SU-DHL-6 (cell line): ENCODE results near the gene BRI3BP.
"Not testable (repeated sequence)": the region's sequence is repeated elsewhere in the genome, so short reads cannot be mapped to it uniquely, and the experiment has no call there.

Experiments
- H2AFZ ChIP-seq: fragments of 200-600 bp; sonication (generic); 2 replicates; pipeline ENCODE4 v1.6.1; 2014; ENCODE audit warnings: low read depth, mild to moderate bottlenecking, moderate library complexity, mixed read lengths, antibody characterized with exemption, low read length; ENCODE audit not compliant: severe bottlenecking
- H3F3A ChIP-seq: fragments of 200-600 bp; shearing (Covaris generic); 2 replicates; pipeline ENCODE4 v1.6.0; 2016; ENCODE audit warnings: antibody characterized with exemption, mild to moderate bottlenecking; ENCODE audit not compliant: insufficient read depth
- H3K27ac ChIP-seq: fragments of 200-600 bp; sonication (generic); 2 replicates; pipeline ENCODE4 v1.5.1; 2016; ENCODE audit warnings: low read depth, mild to moderate bottlenecking, low read length, moderate library complexity, mixed read lengths
- H3K27me3 ChIP-seq: fragments of 200-600 bp; sonication (generic), shearing (Covaris generic); 2 replicates; pipeline ENCODE4 v1.6.0; 2014; ENCODE audit warnings: mild to moderate bottlenecking, low read length
- H3K36me3 ChIP-seq: fragments of 200-600 bp; sonication (generic); 2 replicates; pipeline ENCODE4 v1.6.1; 2014; ENCODE audit warnings: mild to moderate bottlenecking, low read length, mixed read lengths
- H3K4me2 ChIP-seq: fragments of 300-600, 200-600 bp; shearing (Covaris generic), sonication (generic); 2 replicates; pipeline ENCODE4 v1.6.0; 2014; ENCODE audit warnings: low read length, low read depth, mild to moderate bottlenecking; ENCODE audit not compliant: poor library complexity, severe bottlenecking
- H3K4me3 ChIP-seq: fragments of 200-600 bp; sonication (generic); 2 replicates; pipeline ENCODE4 v1.5.1; 2014; ENCODE audit warnings: antibody characterized with exemption, low read length, mild to moderate bottlenecking, mixed read lengths; ENCODE audit not compliant: insufficient read depth, poor library complexity, severe bottlenecking
- H3K79me2 ChIP-seq: fragments of 200-600 bp; sonication (generic); 2 replicates; pipeline ENCODE4 v1.6.1; 2014; ENCODE audit warnings: mild to moderate bottlenecking, low read length, moderate library complexity; ENCODE audit not compliant: insufficient read depth
- H3K9ac ChIP-seq: fragments of 200-600 bp; sonication (generic); 2 replicates; pipeline ENCODE4 v1.7.0; 2014; ENCODE audit warnings: mild to moderate bottlenecking, low read length
- H3K9me2 ChIP-seq: fragments of 200-600 bp; sonication (generic); replicated peaks from 2 replicates; pipeline ENCODE4 v1.6.1; 2014; ENCODE audit warnings: low read length; ENCODE audit not compliant: insufficient read depth
- H3K9me3 ChIP-seq: fragments of 200-600 bp; sonication (generic); 2 replicates; pipeline ENCODE4 v1.6.1; 2014; ENCODE audit warnings: low read length, mixed read lengths; ENCODE audit not compliant: insufficient read depth
- H4K20me1 ChIP-seq: fragments of 200-600 bp; sonication (generic); 2 replicates; pipeline ENCODE4 v1.6.1; 2014; ENCODE audit warnings: low read depth, mild to moderate bottlenecking, antibody characterized with exemption, low read length, moderate library complexity, mixed read lengths
- EZH2phosphoT487 ChIP-seq: fragments of 200-600 bp; sonication (generic), shearing (Covaris generic); conservative IDR thresholded peaks from 2 replicates; pipeline ENCODE4 v1.6.1; 2018; ENCODE audit warnings: mild to moderate bottlenecking, antibody characterized with exemption, low read length, moderate library complexity, mixed read lengths
- TF ChIP-seq, protein P1 (sequence below): fragments of 200-600 bp; sonication (generic); IDR thresholded peaks from one replicate; pipeline ENCODE4 v1.5.1; 2017; ENCODE audit warnings: antibody characterized with exemption, mild to moderate bottlenecking, low read length, moderate library complexity; ENCODE audit not compliant: insufficient read depth, poor library complexity, severe bottlenecking

BRI3BP gene

DNA sequence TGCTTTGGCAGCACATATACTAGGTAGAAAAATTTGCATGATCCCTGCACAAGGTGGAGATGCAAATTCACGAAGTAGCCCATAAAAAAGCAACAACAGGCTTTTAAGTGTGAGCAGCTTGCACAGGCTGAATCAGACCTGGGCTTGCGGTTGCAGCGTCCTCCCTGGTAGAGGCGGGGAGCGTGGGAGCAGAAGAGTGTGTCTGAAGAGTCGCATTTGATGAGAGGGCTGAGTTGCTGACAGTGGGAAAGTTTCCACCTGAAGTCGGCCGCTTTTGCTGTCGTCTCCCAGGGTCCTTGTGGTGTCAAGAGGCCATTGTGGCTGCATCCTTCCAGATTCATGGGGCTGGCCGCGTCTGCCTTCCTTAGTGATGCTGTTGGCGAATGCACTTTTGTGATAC is 78.0 kb downstream of the BRI3BP start:
- Histone ChIP-seq H3K9ac (no peak overlapping the region), H3K9me2 (no peaks in the 10 kb centered on the region), H3K9me3 (no peaks in the 10 kb centered on the region), H3K4me3 (no peak overlapping the region), H3K27ac (no peak overlapping the region), H3K27me3 (no peaks in the 10 kb centered on the region), H2AFZ (no peak overlapping the region), H3F3A (no peaks in the 10 kb centered on the region), H3K4me2 (no peak overlapping the region), H4K20me1 (no peaks in the 10 kb centered on the region), H3K36me3 (no peaks in the 10 kb centered on the region; the same call in 1 of the 2 replicates), H3K79me2 (no peaks in the 10 kb centered on the region; the same call in 1 of the 2 replicates)
- no peak for TF ChIP-seq EZH2phosphoT487
- TF ChIP-seq, protein P1, sequence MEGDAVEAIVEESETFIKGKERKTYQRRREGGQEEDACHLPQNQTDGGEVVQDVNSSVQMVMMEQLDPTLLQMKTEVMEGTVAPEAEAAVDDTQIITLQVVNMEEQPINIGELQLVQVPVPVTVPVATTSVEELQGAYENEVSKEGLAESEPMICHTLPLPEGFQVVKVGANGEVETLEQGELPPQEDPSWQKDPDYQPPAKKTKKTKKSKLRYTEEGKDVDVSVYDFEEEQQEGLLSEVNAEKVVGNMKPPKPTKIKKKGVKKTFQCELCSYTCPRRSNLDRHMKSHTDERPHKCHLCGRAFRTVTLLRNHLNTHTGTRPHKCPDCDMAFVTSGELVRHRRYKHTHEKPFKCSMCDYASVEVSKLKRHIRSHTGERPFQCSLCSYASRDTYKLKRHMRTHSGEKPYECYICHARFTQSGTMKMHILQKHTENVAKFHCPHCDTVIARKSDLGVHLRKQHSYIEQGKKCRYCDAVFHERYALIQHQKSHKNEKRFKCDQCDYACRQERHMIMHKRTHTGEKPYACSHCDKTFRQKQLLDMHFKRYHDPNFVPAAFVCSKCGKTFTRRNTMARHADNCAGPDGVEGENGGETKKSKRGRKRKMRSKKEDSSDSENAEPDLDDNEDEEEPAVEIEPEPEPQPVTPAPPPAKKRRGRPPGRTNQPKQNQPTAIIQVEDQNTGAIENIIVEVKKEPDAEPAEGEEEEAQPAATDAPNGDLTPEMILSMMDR: no peak

DNA sequence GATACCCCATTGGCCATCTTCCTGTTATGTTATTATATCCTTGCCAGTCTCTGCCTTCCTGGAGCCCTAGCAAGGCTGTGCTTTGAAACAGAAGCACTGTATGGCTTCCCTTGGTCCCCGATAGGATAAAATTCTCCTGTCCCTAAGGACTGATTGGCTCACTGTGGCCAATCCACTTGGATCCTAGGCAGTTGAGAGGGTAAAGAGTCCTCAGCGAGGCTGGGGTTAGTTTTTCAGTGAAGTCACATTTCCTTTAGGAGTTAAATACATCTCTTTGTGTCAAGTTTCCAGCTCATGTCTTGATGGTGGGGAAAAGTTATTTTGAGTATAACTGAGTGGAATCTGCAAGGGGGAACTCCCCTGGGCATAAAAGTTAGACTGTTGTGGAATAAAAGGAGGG is 79.1 kb downstream of the BRI3BP start:
- H3K27me3 ChIP-seq: no peaks in the 10 kb centered on the region
- H3K36me3 ChIP-seq: no peaks in the 10 kb centered on the region; the same call in 1 of the 2 replicates
- no peak overlapping the region for H3K9ac ChIP-seq
- no peak overlapping the region for H3K4me3 ChIP-seq
- H3F3A ChIP-seq: no peaks in the 10 kb centered on the region
- H3K4me2 ChIP-seq: no peak overlapping the region
- H4K20me1 ChIP-seq: no peaks in the 10 kb centered on the region
- H3K79me2 ChIP-seq: no peaks in the 10 kb centered on the region; the same call in 1 of the 2 replicates
- no peak overlapping the region for H2AFZ ChIP-seq
- TF ChIP-seq, protein P1: no peak
- no peak for TF ChIP-seq EZH2phosphoT487
- no peaks in the 10 kb centered on the region for H3K9me2 ChIP-seq
- H3K27ac ChIP-seq: no peak overlapping the region
- H3K9me3 ChIP-seq: no peaks in the 10 kb centered on the region

DNA sequence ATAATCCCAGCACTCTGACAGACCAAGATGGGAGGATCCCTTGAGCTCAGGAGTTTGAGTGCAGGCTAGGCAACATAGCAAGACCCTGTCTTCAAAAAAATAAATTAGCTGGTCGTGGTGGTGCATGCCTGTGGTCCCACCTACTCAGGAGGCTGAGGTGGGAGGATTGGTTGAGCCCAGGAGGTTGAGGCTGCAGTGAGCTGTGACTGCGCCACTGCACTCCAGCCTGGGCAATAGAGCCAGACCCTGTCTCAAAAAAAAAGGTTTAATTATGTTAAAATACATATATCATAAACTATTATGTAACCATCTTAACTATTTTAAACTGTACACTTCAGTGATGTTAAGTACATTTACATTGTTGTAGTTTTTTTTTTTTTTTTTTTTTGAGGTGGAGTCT is 80.8 kb downstream of the BRI3BP start:
- not testable (repeated sequence) for H3K36me3 ChIP-seq, H3K9me3 ChIP-seq

DNA sequence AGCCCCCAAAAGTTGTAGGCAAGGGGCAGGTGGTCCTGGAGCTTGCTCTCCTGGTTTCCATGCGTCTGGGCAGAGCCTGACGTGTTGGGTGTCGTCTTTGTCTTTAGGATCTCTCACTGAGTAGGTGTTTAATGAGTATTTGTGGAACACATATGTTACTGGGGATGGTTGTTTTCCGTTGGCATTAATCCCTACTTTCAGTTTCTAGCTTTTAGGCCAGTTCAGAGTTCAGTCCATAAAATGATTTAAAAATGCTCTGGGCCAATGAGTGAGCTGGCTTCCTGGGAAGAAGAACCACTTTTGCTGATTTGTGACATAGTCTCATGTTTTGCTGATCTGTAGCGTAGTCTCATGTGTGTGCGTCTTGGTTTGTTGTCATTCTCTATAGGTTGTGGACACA is 82.7 kb downstream of the BRI3BP start:
- TF ChIP-seq, protein P1: no peak
- TF ChIP-seq EZH2phosphoT487: no peak
- Histone ChIP-seq H4K20me1 (no peaks in the 10 kb centered on the region), H3K4me2 (no peak overlapping the region), H3K9me3 (no peaks in the 10 kb centered on the region), H3K36me3 (no peaks in the 10 kb centered on the region; the same call in 1 of the 2 replicates), H3F3A (0 out of 2 replicates have a peak, but pooled peaks cover 6% of the 10 kb centered on the region), H3K4me3 (no peak overlapping the region), H3K79me2 (no peaks in the 10 kb centered on the region), H3K9me2 (no peaks in the 10 kb centered on the region), H3K27ac (no peak overlapping the region), H2AFZ (no peak overlapping the region), H3K27me3 (no peaks in the 10 kb centered on the region), H3K9ac (no peak overlapping the region)

More for the DNA sequence above, 80.8 kb downstream of the BRI3BP start:
- H3K27me3 ChIP-seq, H3K9ac ChIP-seq, H3K4me2 ChIP-seq, H4K20me1 ChIP-seq, H2AFZ ChIP-seq, H3K9me2 ChIP-seq, H3K27ac ChIP-seq, H3F3A ChIP-seq, H3K4me3 ChIP-seq, H3K79me2 ChIP-seq: not testable (repeated sequence)
